Kidney capillary endothelial cell (primary cell): ENCODE measurements around the gene ATP6V1G2.
"Not testable (repeated sequence)": the region's sequence is repeated elsewhere in the genome, so short reads cannot be mapped to it uniquely, and the experiment has no call there.

Source experiments
- DNase-seq: peaks from one replicate; pipeline ENCODE4 v3.0.0-alpha.2; 2018; ENCODE audit warnings: low spot score

Gene ATP6V1G2

GRCh38 chr6:31546339-31546957 lies at the start of gene ATP6V1G2:
ATP6V1G2 (minus strand) TSS chr6:31546608; CDS start chr6:31546559, 49 bp downstream.
- peak; percentile 91 for DNase-seq

- DNase-seq: no peak
Observed at GRCh38 chr6:31592396-31592771, 46.0 kb upstream of the ATP6V1G2 start.

GRCh38 chr6:31590691-31591090 lies 44.3 kb upstream of the ATP6V1G2 start:
- DNase-seq: not testable (repeated sequence)

- no peak for DNase-seq
Observed at GRCh38 chr6:31588871-31589650, 42.7 kb upstream of the ATP6V1G2 start.

- no peak for DNase-seq
Observed at GRCh38 chr6:31587791-31588777, 41.7 kb upstream of the ATP6V1G2 start.

- no peak for DNase-seq
Observed at GRCh38 chr6:31586599-31587281, 40.3 kb upstream of the ATP6V1G2 start.

GRCh38 chr6:31586008-31586407 lies 39.6 kb upstream of the ATP6V1G2 start, which contains the start of gene LST1:
LST1 (plus strand) TSS chr6:31586277; CDS start chr6:31587300, 1,023 bp downstream.
- no peak for DNase-seq

- DNase-seq: no peak
Observed at GRCh38 chr6:31585491-31585890, 39.1 kb upstream of the ATP6V1G2 start.

- DNase-seq: no peak
Observed at GRCh38 chr6:31582230-31582643, 35.8 kb upstream of the ATP6V1G2 start, which contains the start of gene LTB. LTB (minus strand) TSS chr6:31582424; CDS start chr6:31582417, 7 bp downstream.

- DNase-seq: no peak
Observed at GRCh38 chr6:31581434-31582229, 35.2 kb upstream of the ATP6V1G2 start.

GRCh38 chr6:31580807-31581433 lies 34.5 kb upstream of the ATP6V1G2 start:
- peak; percentile 81 for DNase-seq

GRCh38 chr6:31580438-31580740 lies 34.0 kb upstream of the ATP6V1G2 start:
- no peak for DNase-seq

- no peak for DNase-seq
Observed at GRCh38 chr6:31579546-31580437, 33.4 kb upstream of the ATP6V1G2 start.

GRCh38 chr6:31579119-31579505 lies 32.7 kb upstream of the ATP6V1G2 start:
- DNase-seq: no peak

GRCh38 chr6:31578184-31579118 lies 32.0 kb upstream of the ATP6V1G2 start:
- DNase-seq: no peak

GRCh38 chr6:31577579-31577966 lies 31.2 kb upstream of the ATP6V1G2 start:
- no peak for DNase-seq

GRCh38 chr6:31576897-31577578 lies 30.6 kb upstream of the ATP6V1G2 start:
- no peak for DNase-seq
